NCI-H2171 treated with DMSO at 0.1 percent for 48 hours (cell line): ENCODE results near the gene KCTD16.

ENCODE experiments used
- DNase-seq: peaks from one replicate; lab custom pipeline; 2025; lab: John Stamatoyannopoulos, UW

The KCTD16 gene

DNA sequence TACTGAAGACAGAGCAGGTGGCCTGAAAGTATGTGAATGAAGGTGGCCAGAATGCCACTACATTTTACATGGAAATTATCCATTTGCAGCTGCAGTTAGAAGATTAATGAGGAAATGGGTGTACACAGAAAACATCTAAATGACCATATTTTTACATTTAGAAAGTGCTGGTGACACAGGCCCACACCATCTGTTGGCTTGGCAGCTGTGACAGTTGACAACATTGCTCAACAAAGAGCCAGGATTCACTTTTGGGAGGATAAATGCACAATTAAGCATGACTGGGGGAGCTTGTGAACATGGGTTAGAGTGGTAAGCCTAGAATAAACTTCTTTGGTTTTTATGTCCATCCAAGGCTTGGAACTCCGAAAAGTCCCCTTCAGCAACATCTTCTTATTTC lies 360.5 kb downstream of the KCTD16 start:
- DNase-seq, result no peak
